DND-41 (cell line): Measurements from ENCODE around the gene ZSWIM8.

ENCODE experiments used
- ATAC-seq: fragments of 200-7000 bp; cut with Tn5 transposase; 3 replicates; pipeline ENCODE4 v1.9.1; 2021; ENCODE audit warnings: low read depth; ENCODE audit not compliant: insufficient read depth
- DNase-seq: peaks from one replicate; pipeline ENCODE4 v3.0.0-alpha.2; 2020
- H2AFZ ChIP-seq: 2 replicates; pipeline ENCODE4 v1.6.0; 2012; ENCODE audit warnings: low read depth, low read length
- H3K27ac ChIP-seq: 2 replicates; pipeline ENCODE4 v1.5.1; 2012; ENCODE audit warnings: low read length, inconsistent platforms
- H3K27me3 ChIP-seq: fragments of 200-600 bp; sonication (generic); 2 replicates; pipeline ENCODE4 v1.6.0; 2012; ENCODE audit warnings: low read length, mild to moderate bottlenecking, inconsistent platforms; ENCODE audit not compliant: insufficient read depth, poor library complexity
- H3K36me3 ChIP-seq: 2 replicates; pipeline ENCODE4 v1.5.1; 2012; ENCODE audit warnings: low read length, inconsistent platforms; ENCODE audit not compliant: insufficient read depth
- H3K4me1 ChIP-seq: 2 replicates; pipeline ENCODE4 v1.5.1; 2012; ENCODE audit warnings: mild to moderate bottlenecking, low read length; ENCODE audit not compliant: insufficient read depth
- H3K4me2 ChIP-seq: 2 replicates; pipeline ENCODE4 v1.6.0; 2012; ENCODE audit warnings: mild to moderate bottlenecking, moderate library complexity, low read length, inconsistent platforms; ENCODE audit not compliant: insufficient read depth
- H3K4me3 ChIP-seq, 2 experiments: fragments of 200-600 bp in 1 of 2; shearing (Covaris generic) in 1 of 2; 2 replicates each; pipeline ENCODE4 v1.5.1; 2012 to 2016; ENCODE audit warnings: inconsistent platforms in 2 of 2, low read length in 2 of 2, mild to moderate bottlenecking in 2 of 2, low read depth in 1 of 2, moderate library complexity in 1 of 2
- H3K79me2 ChIP-seq: 2 replicates; pipeline ENCODE4 v1.6.0; 2012; ENCODE audit warnings: low read length, inconsistent platforms; ENCODE audit not compliant: insufficient read depth
- H3K9ac ChIP-seq: 2 replicates; pipeline ENCODE4 v1.6.0; 2012; ENCODE audit warnings: low read depth, mild to moderate bottlenecking, inconsistent platforms, low read length, moderate library complexity
- H3K9me3 ChIP-seq: 2 replicates; pipeline ENCODE4 v1.5.1; 2012; ENCODE audit warnings: low read length, moderate library complexity, mild to moderate bottlenecking, inconsistent platforms; ENCODE audit not compliant: insufficient read depth, severe bottlenecking
- H4K20me1 ChIP-seq: 2 replicates; pipeline ENCODE4 v1.6.0; 2012; ENCODE audit warnings: low read length; ENCODE audit not compliant: insufficient read depth
- CTCF ChIP-seq: IDR thresholded peaks from 2 replicates; pipeline ENCODE4 v1.5.1; 2012; ENCODE audit warnings: borderline replicate concordance, low read length, moderate library complexity, mild to moderate bottlenecking; ENCODE audit not compliant: poor library complexity, severe bottlenecking; ENCODE audit errors: extremely low read depth
- EZH2 ChIP-seq: IDR thresholded peaks from 3 replicates; pipeline ENCODE4 v1.6.1; 2012; ENCODE audit warnings: borderline replicate concordance, low read depth, mild to moderate bottlenecking, moderate library complexity, low read length, inconsistent platforms; ENCODE audit not compliant: severe bottlenecking

The ZSWIM8 gene

GRCh38 chr10:73850211-73850610 lies 64.8 kb downstream of the ZSWIM8 start:
- no peaks in the 10 kb centered on the region for H3K79me2 ChIP-seq
- H3K4me2 ChIP-seq: no peak overlapping the region
- no peak overlapping the region for H3K27ac ChIP-seq
- H3K9ac ChIP-seq: no peak overlapping the region
- no peaks in the 10 kb centered on the region for H3K27me3 ChIP-seq
- peaks cover 16% of the 10 kb centered on the region for H4K20me1 ChIP-seq
- H3K4me3 ChIP-seq: no peak overlapping the region
- H3K4me1 ChIP-seq: peaks cover 10% of the 10 kb centered on the region
- DNase-seq: no peak
- no peaks in the 10 kb centered on the region for H3K9me3 ChIP-seq
- H3K36me3 ChIP-seq: peaks cover 76% of the 10 kb centered on the region
- no peak for ATAC-seq
- no peak for TF ChIP-seq EZH2
- no peak for TF ChIP-seq CTCF
- no peak overlapping the region for H2AFZ ChIP-seq

- ATAC-seq (no peak), DNase-seq (no peak)
- no peak for TF ChIP-seq EZH2
- TF ChIP-seq CTCF: no peak
- Histone ChIP-seq H3K36me3 (peaks cover 79% of the 10 kb centered on the region), H3K4me2 (no peak overlapping the region), H3K79me2 (no peaks in the 10 kb centered on the region), H3K27ac (no peak overlapping the region), H3K9ac (no peak overlapping the region), H3K9me3 (no peaks in the 10 kb centered on the region), H3K4me3 (no peak overlapping the region), H3K4me1 (peaks cover 10% of the 10 kb centered on the region), H3K27me3 (no peaks in the 10 kb centered on the region), H2AFZ (no peak overlapping the region), H4K20me1 (peaks cover 21% of the 10 kb centered on the region)
These were observed 65.6 kb downstream of the ZSWIM8 start for GRCh38 chr10:73850863-73851461.
